Dedifferentiated amniotic fluid mesenchymal stem cell (primary cell): ENCODE measurements around the gene BCAS1.

ENCODE experiments used
- DNase-seq: peaks from one replicate; pipeline ENCODE4 v3.0.0-alpha.2; 2016; ENCODE audit errors: extremely low spot score

Gene BCAS1

GRCh38 chr20:53905019-53905819 is 165.2 kb downstream of the BCAS1 start:
- no peak for DNase-seq

- DNase-seq, result no peak
These were observed 166.1 kb downstream of the BCAS1 start for GRCh38 chr20:53904261-53904660.

GRCh38 chr20:53903652-53903987 is 166.8 kb downstream of the BCAS1 start:
- no peak for DNase-seq

GRCh38 chr20:53902968-53903651 is 167.3 kb downstream of the BCAS1 start:
- DNase-seq, result no peak

- no peak for DNase-seq
These were observed 168.8 kb downstream of the BCAS1 start for GRCh38 chr20:53901497-53902096.

GRCh38 chr20:53901064-53901463 is 169.3 kb downstream of the BCAS1 start:
- DNase-seq, result no peak

GRCh38 chr20:53900380-53900999 is 169.9 kb downstream of the BCAS1 start:
- peak; percentile 65 for DNase-seq

- no peak for DNase-seq
These were observed 170.8 kb downstream of the BCAS1 start for GRCh38 chr20:53899351-53900167.

GRCh38 chr20:53898556-53898931 is 171.8 kb downstream of the BCAS1 start:
- no peak for DNase-seq

GRCh38 chr20:53897884-53898555 is 172.4 kb downstream of the BCAS1 start:
- no peak for DNase-seq

GRCh38 chr20:53896647-53897046 is 173.7 kb downstream of the BCAS1 start:
- no peak for DNase-seq

GRCh38 chr20:53896041-53896440 is 174.4 kb downstream of the BCAS1 start:
- no peak for DNase-seq

GRCh38 chr20:53895385-53895755 is 175.0 kb downstream of the BCAS1 start:
- no peak for DNase-seq

GRCh38 chr20:53894707-53895384 is 175.5 kb downstream of the BCAS1 start:
- no peak for DNase-seq
